ENCODE results near the gene ACOT4. TPM values are rescaled to one million over a fixed set of nuclear protein-coding genes. Genes with fewer than 3 reads are reported as not detected.
"Not testable (repeated sequence)": the region's sequence is repeated elsewhere in the genome, so short reads cannot be mapped to it uniquely, and the experiment has no call there.

The ACOT4 gene
- 0.44 and 0.99 TPM in 2 replicates for total RNA-seq

GRCh38 chr14:73591690-73592449 lies at the start of gene ACOT4:
ACOT4 (plus strand) TSS chr14:73591873; CDS start chr14:73591960, 87 bp downstream.
- peak; percentile 16 to 39 for DNase-seq (ENCODE audit: low read depth in 2 of 2)

- not testable (repeated sequence) for DNase-seq (ENCODE audit: low read depth in 2 of 2)
Observed at GRCh38 chr14:73542961-73543360, 48.7 kb upstream of the ACOT4 start.

- DNase-seq (ENCODE audit: low read depth in 2 of 2), result not testable (repeated sequence)
Observed at GRCh38 chr14:73545353-73545752, 46.3 kb upstream of the ACOT4 start.

GRCh38 chr14:73549097-73549496 lies 42.6 kb upstream of the ACOT4 start:
- DNase-seq (ENCODE audit: low read depth in 2 of 2), result not testable (repeated sequence)

- not testable (repeated sequence) for DNase-seq (ENCODE audit: low read depth in 2 of 2)
Observed at GRCh38 chr14:73549889-73550524, 41.7 kb upstream of the ACOT4 start.

- no peak for DNase-seq (ENCODE audit: low read depth in 2 of 2)
Observed at GRCh38 chr14:73553845-73554244, 37.8 kb upstream of the ACOT4 start.

- DNase-seq (ENCODE audit: low read depth in 2 of 2), result not testable (repeated sequence)
Observed at GRCh38 chr14:73557201-73557600, 34.5 kb upstream of the ACOT4 start.

- DNase-seq (ENCODE audit: low read depth in 2 of 2), result not testable (repeated sequence)
Observed at GRCh38 chr14:73558238-73558637, 33.4 kb upstream of the ACOT4 start.

GRCh38 chr14:73562256-73562655 lies 29.4 kb upstream of the ACOT4 start:
- not testable (repeated sequence) for DNase-seq (ENCODE audit: low read depth in 2 of 2)

- DNase-seq (ENCODE audit: low read depth in 2 of 2), result not testable (repeated sequence)
Observed at GRCh38 chr14:73562696-73563095, 29.0 kb upstream of the ACOT4 start.

- DNase-seq (ENCODE audit: low read depth in 2 of 2), result not testable (repeated sequence)
Observed at GRCh38 chr14:73566431-73566830, 25.2 kb upstream of the ACOT4 start.

- DNase-seq (ENCODE audit: low read depth in 2 of 2), result not testable (repeated sequence)
Observed at GRCh38 chr14:73566935-73567334, 24.7 kb upstream of the ACOT4 start.

- no peak for DNase-seq (ENCODE audit: low read depth in 2 of 2)
Observed at GRCh38 chr14:73567358-73567757, 24.3 kb upstream of the ACOT4 start.

GRCh38 chr14:73567951-73568885 lies 23.5 kb upstream of the ACOT4 start:
- no peak for DNase-seq (ENCODE audit: low read depth in 2 of 2)

- not testable (repeated sequence) for DNase-seq (ENCODE audit: low read depth in 2 of 2)
Observed at GRCh38 chr14:73568886-73569184, 22.8 kb upstream of the ACOT4 start.

GRCh38 chr14:73569185-73569958 lies 22.3 kb upstream of the ACOT4 start, which contains the start of gene ACOT2:
ACOT2 (plus strand) TSS chr14:73569213; CDS start chr14:73569241, 28 bp downstream.
- DNase-seq (ENCODE audit: low read depth in 2 of 2), result peak; percentile 89 to 90

GRCh38 chr14:73570913-73571312 lies 20.8 kb upstream of the ACOT4 start:
- peak; percentile 39 to 67 for DNase-seq (ENCODE audit: low read depth in 2 of 2)

- DNase-seq (ENCODE audit: low read depth in 2 of 2), result not testable (repeated sequence)
Observed at GRCh38 chr14:73573034-73573433, 18.6 kb upstream of the ACOT4 start.

GRCh38 chr14:73573740-73574139 lies 17.9 kb upstream of the ACOT4 start:
- not testable (repeated sequence) for DNase-seq (ENCODE audit: low read depth in 2 of 2)

- not testable (repeated sequence) for DNase-seq (ENCODE audit: low read depth in 2 of 2)
Observed at GRCh38 chr14:73574251-73574650, 17.4 kb upstream of the ACOT4 start.

GRCh38 chr14:73576391-73576790 lies 15.3 kb upstream of the ACOT4 start:
- DNase-seq (ENCODE audit: low read depth in 2 of 2), result no peak
